ENCODE data around the gene UQCR10. TPM values are rescaled to one million over a fixed set of nuclear protein-coding genes. Genes with fewer than 3 reads are reported as not detected.

Gene UQCR10
- polyA plus RNA-seq, 1 donor from 2014 or later, result 192 TPM

GRCh38 chr22:29813563-29813962 is 46.4 kb downstream of the UQCR10 start:
- H3K27me3 ChIP-seq (ENCODE audit: insufficient read depth, low read depth, low read length), result no peaks in the 10 kb centered on the region
- H3K4me2 ChIP-seq (ENCODE audit: low read length), result no peak overlapping the region
- H2AFZ ChIP-seq (ENCODE audit: low read depth, low read length), result no peak overlapping the region
- no peak overlapping the region for H3K9ac ChIP-seq (ENCODE audit: low read length)
- H4K20me1 ChIP-seq (ENCODE audit: insufficient read depth), result no peaks in the 10 kb centered on the region
- H3F3A ChIP-seq (ENCODE audit: insufficient read depth, low read length, poor library complexity, severe bottlenecking), result no peaks in the 10 kb centered on the region
- H3K9me3 ChIP-seq (ENCODE audit: low read length), result no peaks in the 10 kb centered on the region
- no peak overlapping the region for H3K4me3 ChIP-seq (ENCODE audit: low read length)
- no peaks in the 10 kb centered on the region for H3K9me2 ChIP-seq (ENCODE audit: insufficient read depth, low read length)
- peaks cover 22% of the 10 kb centered on the region for H3K36me3 ChIP-seq (ENCODE audit: insufficient read depth, low read length)
- H3K27ac ChIP-seq (ENCODE audit: low read length), result no peak overlapping the region
- no peak for TF ChIP-seq TAF1 (IDR thresholded peaks at IDR 0.05; ENCODE audit: low read depth)
- no peak for TF ChIP-seq MXI1 (conservative IDR thresholded peaks at IDR 0.05; ENCODE audit: poor library complexity, severe bottlenecking)
- TF ChIP-seq CTCF (IDR thresholded peaks at IDR 0.05; ENCODE audit: poor library complexity, severe bottlenecking), result no peak
- no peak for TF ChIP-seq RAD21 (conservative IDR thresholded peaks at IDR 0.05)
- no peak for TF ChIP-seq REST (IDR thresholded peaks at IDR 0.05; ENCODE audit: borderline replicate concordance)
- no peak for TF ChIP-seq EP300 (conservative IDR thresholded peaks at IDR 0.05; ENCODE audit: poor library complexity, severe bottlenecking)
- TF ChIP-seq SMC3 (conservative IDR thresholded peaks at IDR 0.05; ENCODE audit: poor library complexity), result no peak
- no peak for TF ChIP-seq EZH2 (IDR thresholded peaks at IDR 0.05; ENCODE audit: borderline replicate concordance, insufficient read depth, low read length, poor library complexity, severe bottlenecking)
- no peak for TF ChIP-seq POLR2AphosphoS5 (IDR thresholded peaks at IDR 0.05)
- no peaks in the 10 kb centered on the region for H3K79me2 ChIP-seq (replicated peaks; ENCODE audit: insufficient read depth, low read length)

DNA sequence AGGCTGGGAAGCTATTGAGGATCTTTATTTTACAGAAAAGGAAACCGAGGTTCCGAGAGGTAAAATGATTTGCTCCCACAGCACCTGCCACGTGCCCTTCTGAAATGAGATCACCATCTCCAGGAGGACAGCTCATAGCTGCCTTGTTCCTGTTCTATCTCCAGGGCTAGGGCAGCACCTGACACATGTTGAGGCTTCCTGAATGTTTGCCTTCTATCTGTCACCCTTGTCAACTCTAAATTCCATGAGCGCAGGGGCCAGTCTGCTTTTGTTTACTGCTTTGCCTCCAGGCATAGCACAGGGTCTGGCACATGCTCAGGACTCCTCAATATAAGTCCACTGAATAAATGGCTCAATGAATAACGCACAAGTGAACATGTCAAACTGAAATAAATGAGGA is 46.8 kb downstream of the UQCR10 start:
- no peaks in the 10 kb centered on the region for H3K9me3 ChIP-seq (ENCODE audit: low read length)
- no peaks in the 10 kb centered on the region for H3K79me2 ChIP-seq (replicated peaks; ENCODE audit: insufficient read depth, low read length)

More for the DNA sequence above, 46.8 kb downstream of the UQCR10 start:
- no peak overlapping the region for H3K27ac ChIP-seq (ENCODE audit: low read length)
- H3K9me2 ChIP-seq (ENCODE audit: insufficient read depth, low read length), result no peaks in the 10 kb centered on the region
- TF ChIP-seq SMC3 (conservative IDR thresholded peaks at IDR 0.05; ENCODE audit: poor library complexity) (no peak), EZH2 (IDR thresholded peaks at IDR 0.05; ENCODE audit: borderline replicate concordance, insufficient read depth, low read length, poor library complexity, severe bottlenecking) (no peak), MXI1 (conservative IDR thresholded peaks at IDR 0.05; ENCODE audit: poor library complexity, severe bottlenecking) (no peak), REST (IDR thresholded peaks at IDR 0.05; ENCODE audit: borderline replicate concordance) (no peak), RAD21 (conservative IDR thresholded peaks at IDR 0.05) (no peak), POLR2AphosphoS5 (IDR thresholded peaks at IDR 0.05) (no peak), TAF1 (IDR thresholded peaks at IDR 0.05; ENCODE audit: low read depth) (no peak), CTCF (IDR thresholded peaks at IDR 0.05; ENCODE audit: poor library complexity, severe bottlenecking) (no peak), EP300 (conservative IDR thresholded peaks at IDR 0.05; ENCODE audit: poor library complexity, severe bottlenecking) (no peak)
- peaks cover 22% of the 10 kb centered on the region for H3K36me3 ChIP-seq (ENCODE audit: insufficient read depth, low read length)
- H4K20me1 ChIP-seq (ENCODE audit: insufficient read depth), result no peaks in the 10 kb centered on the region
- no peak overlapping the region for H3K4me3 ChIP-seq (ENCODE audit: low read length)
- H3K27me3 ChIP-seq (ENCODE audit: insufficient read depth, low read depth, low read length), result no peaks in the 10 kb centered on the region
- no peaks in the 10 kb centered on the region for H3F3A ChIP-seq (ENCODE audit: insufficient read depth, low read length, poor library complexity, severe bottlenecking)
- no peak overlapping the region for H3K4me2 ChIP-seq (ENCODE audit: low read length)
- H3K9ac ChIP-seq (ENCODE audit: low read length), result no peak overlapping the region
- H2AFZ ChIP-seq (ENCODE audit: low read depth, low read length), result no peak overlapping the region

Measured in neural cell (in vitro differentiated cells).